HuH-7.5 (cell line): ENCODE data around the gene UVSSA.
"Not testable (repeated sequence)": the region's sequence is repeated elsewhere in the genome, so short reads cannot be mapped to it uniquely, and the experiment has no call there.

ENCODE experiments used
- DNase-seq: peaks from one replicate; pipeline ENCODE4 v3.0.0; 2011; ENCODE audit warnings: low spot score

Gene UVSSA

GRCh38 chr4:1421657-1422056 is 74.6 kb downstream of the UVSSA start:
- no peak for DNase-seq

DNA sequence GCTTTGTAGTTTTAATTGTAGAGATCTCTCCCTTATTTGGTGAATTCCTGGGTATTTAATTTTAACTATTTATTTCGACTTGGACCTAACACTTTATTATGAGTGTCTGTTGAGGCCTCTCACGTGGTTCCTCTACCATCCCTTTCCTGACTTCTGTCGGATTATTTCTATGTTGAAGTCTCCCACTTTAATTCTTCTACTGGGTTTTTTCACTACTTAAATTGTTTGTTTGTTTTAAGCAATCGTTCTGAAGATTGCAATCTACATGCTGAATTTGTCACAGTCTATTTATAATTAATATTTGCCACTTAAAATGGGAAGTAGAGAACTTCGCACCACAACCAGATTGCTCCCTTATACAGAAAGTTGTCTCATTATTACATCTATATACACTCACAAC is 80.0 kb downstream of the UVSSA start:
- no peak for DNase-seq

DNA sequence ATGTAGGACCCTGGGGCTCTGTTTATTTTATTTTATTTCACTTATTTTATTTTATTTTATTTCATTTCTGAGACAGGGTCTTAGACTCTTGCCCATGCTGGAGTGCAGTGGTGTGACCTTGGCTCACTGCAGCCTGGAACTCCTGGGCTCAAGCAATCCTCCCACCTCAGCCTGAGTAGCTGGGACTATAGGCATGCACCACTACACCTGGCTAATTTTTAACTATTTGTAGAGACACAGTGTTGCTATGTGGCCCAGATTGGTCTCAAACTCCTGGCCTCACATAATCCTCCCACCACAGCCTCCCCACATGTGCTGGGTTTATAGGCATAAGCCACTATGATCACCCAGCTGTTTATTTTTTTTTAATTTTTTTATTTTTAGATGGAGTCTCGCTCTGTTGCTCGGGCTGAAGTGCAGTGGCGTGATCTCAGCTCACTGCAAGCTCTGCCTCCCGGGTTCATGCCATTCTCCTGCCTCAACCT is 96.7 kb downstream of the UVSSA start:
- DNase-seq, result not testable (repeated sequence)
